Measurements from ENCODE around the gene RPL4.

RPL4 gene

DNA sequence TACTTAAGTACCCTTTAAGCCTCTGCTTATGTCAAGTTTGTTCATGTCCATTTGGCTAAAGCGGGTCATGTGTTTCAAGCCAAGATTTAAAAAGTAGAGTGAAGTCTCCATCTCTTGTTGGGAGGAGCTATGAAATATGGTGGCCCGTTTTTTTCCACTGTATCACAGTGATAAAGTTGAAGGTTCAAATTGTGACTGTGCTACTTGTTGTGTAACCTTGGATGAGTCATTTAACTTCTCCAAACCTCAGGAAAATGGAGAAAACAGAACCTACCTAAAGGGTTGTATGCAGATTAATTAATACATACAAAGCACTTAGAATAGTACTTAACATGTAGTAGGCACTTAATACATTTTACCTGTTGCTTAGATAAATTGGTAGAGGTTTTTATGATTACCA, 50.5 kb downstream of the RPL4 start:
- DNase-seq = no peak

DNA sequence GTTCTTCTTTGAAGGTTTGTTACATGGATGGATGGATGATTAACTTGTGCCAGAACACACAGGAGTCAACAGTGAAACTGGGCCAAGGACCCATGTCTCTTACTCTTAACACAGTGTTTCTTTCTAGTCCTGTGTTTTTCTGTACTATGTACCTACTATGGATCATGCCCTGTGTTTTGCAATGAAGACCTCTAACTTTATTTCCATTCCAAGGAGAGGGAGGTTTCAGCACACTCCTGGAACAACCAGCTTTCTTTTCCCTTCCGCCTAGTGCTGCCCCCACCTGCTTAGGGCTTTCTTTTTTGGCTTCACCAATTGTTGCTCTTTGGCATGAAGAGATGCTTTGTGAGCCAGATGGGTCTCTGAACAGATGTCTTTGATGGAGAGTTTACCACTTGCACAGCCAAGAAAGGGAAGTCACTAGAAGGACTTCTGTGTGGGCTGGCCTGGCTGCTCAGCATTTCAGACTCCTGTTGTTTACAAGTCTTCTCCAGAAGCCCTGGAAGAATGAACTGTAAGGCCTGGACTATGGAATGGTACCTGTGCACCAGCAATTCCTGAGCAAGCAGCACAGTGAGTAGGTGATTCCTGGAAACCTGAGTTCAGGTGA, 51.6 kb downstream of the RPL4 start:
- DNase-seq = no peak

DNA sequence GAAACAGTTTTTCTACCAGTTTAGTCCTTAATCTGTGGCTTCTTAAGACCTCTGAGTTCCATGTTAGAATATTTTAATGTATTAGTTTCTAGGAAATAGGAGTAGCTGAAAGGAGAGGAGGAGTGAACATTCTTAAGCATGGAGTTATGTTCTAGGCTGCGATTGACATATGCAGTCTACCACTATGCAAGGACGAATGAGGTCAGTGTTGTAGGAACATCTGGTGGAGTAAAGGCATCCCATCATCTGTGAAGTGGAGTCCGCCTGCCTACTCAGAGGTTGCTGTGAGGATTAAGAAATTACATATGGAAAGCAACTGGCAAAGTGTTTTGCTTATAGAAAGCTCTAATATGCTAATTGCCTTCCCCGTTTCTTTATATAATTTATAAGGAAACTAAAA, 52.2 kb downstream of the RPL4 start:
- DNase-seq = no peak
